Stimulated activated CD8-positive, alpha-beta memory T cell treated with anti-CD3 and anti-CD28 coated beads, Interleukin-12 subunit alpha, Interleukin-12 subunit beta, amount 100 ng/mL, for 24 hours (primary cell): ENCODE measurements around the gene CYP17A1.
"Not testable (repeated sequence)": the region's sequence is repeated elsewhere in the genome, so short reads cannot be mapped to it uniquely, and the experiment has no call there.

Experiments
- DNase-seq: peaks from one replicate; pipeline ENCODE4 v3.0.0-alpha.2; 2020; ENCODE audit errors: extremely low read depth

The CYP17A1 gene

GRCh38 chr10:102837230-102837721, at the start of gene CYP17A1:
CYP17A1 (minus strand) TSS chr10:102837413; CDS start chr10:102837361, 52 bp downstream.
- DNase-seq: no peak

- no peak for DNase-seq
These were observed 43.0 kb upstream of the CYP17A1 start for GRCh38 chr10:102880256-102880655.

GRCh38 chr10:102878629-102879028, 41.4 kb upstream of the CYP17A1 start:
- DNase-seq: no peak

GRCh38 chr10:102876747-102877153, 39.5 kb upstream of the CYP17A1 start:
- DNase-seq: no peak

GRCh38 chr10:102872163-102872562, 35.0 kb upstream of the CYP17A1 start:
- DNase-seq: no peak

DNA sequence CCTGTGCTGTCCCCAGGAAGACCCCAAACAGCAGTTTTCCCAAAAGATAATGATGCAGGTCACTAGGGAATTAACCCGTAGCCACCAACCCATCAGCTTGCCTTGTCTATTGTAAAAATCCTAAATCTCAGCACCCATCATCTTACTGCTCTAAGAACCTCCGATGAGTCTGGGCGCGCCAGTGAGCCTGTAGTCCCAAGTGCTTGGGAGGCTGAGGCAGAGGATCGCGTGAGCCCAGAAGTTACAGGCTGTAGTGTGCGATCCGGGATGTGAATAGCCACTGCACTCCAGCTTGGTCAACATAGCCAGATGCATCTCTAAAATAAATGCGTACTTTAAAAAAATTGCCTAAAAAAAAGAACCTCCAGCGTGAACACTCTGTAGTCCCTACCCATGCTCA, 33.0 kb upstream of the CYP17A1 start:
- no peak for DNase-seq

DNA sequence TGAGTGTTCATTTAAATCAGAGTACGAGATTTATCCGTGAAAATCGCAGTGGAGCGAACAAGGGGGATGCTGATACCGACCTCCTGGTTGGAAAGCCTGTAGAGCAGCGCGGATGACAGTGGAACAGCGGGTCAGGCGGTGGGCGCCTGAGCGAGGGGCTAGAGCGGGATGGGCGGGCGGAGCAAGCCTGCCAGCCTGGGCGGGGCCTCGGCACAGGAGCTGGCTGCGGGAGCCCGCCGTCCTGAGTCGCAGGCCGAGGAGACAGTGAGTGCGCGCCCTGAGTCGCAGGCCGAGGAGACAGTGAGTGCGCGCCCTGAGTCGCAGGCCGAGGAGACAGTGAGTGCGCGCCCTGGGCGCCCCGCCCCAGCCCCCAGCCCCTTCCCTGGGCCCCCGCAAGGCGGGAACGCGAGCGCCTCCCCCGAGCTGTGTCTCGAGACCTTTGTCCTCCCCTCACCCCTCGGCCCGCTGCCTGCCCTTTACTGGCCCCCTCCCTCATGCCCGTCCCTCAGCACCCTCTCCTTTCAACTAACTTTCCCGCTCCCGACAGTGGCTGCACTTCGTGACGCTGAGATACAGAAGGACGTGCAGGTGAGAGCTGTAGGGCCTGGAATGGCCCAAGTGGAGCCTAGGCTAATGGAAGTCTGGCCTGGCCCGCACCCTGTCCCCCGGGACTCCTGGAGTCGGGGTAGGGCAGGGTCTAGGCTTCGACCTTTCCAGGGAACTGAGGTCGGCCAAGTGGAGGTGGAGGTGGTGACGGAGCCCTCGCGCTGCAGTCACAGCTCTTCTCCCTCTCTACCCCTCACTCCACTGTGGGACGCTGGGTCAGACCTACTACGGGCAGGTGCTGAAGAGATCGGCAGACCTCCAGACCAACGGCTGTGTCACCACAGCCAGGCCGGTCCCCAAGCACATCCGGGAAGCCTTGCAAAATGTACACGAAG, 32.3 kb upstream of the CYP17A1 start, which contains the start of gene AS3MT:
AS3MT (plus strand) TSS at position 213 of the 941 bp plus-strand sequence; CDS start at position 336, 123 bp downstream.
- DNase-seq: no peak

GRCh38 chr10:102868911-102869257, 31.7 kb upstream of the CYP17A1 start:
- no peak for DNase-seq

GRCh38 chr10:102865620-102866019, 28.4 kb upstream of the CYP17A1 start:
- no peak for DNase-seq

DNA sequence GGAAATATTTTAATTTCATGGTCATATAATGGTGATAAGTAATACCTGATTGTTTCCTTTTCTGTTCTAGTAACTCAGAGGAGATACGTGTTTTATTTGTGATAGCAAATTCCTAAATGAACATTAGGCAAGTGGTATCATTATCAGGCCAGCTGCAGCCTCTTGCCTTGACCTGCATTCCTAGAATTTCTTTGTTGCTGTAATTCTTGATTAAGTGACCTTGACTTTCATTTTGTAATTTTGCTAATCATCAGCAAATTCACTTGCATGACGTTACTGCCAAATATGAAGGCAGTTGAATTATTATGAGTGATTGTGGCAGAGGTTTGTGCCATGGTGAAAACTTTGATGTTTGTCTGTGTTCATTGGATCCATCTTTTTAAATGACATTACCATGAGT, 26.4 kb upstream of the CYP17A1 start:
- DNase-seq: no peak

DNA sequence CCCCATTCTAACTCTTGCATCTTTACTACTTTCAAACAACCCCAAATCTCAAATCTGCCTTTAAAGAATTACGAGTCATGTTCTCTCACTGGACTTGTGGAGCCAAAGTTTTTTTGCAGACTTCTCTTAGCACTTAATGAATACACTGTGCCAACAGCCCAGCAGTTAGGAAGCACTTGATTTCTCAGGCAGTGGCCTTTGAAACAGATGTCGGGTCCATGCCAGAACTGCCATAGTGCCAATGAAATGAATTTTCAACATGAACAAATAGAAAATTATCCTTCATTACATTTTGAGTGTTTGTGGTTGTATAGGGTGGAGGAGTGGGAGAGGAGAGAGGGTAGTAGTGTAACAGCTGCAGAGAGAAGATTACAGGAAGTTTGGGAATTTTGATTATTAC, 22.7 kb upstream of the CYP17A1 start:
- DNase-seq: no peak

GRCh38 chr10:102856758-102857424, 19.7 kb upstream of the CYP17A1 start:
- no peak for DNase-seq

DNA sequence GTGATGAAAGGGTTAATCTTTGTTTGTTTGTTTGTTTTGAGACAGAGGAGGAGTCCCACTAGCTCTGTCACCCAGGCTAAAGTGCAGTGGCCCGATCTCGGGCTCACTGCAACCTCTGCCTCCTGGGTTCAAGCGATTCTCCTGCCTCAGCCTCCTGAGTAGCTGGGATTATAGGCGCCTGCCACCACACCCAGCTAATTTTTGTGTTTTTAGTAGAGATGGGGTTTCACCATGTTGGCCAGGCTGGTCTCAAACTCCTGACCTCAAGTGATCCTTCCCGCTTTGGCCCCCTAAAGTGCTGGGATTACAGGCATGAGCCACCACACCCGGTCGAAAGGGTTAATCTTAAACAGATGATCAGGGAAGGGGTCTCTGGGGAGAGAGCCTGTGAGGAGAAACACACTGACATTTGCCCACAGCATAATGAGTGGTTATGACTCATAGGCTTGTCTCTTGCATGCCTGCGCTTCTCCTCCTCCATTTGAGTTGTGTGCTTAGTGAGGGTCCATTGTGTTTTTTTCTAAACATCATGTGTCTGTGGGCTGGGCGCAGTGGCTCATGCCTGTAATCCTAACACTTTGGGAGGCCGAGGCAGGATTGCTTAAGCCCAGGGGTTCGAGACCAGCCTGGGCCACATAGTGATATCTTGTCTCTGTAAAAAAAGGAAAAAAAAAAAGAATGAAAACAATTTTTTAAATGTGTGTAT, 18.7 kb upstream of the CYP17A1 start:
- DNase-seq: not testable (repeated sequence)

- not testable (repeated sequence) for DNase-seq
These were observed 16.0 kb upstream of the CYP17A1 start for GRCh38 chr10:102853237-102853636.

- DNase-seq: no peak
These were observed 12.9 kb upstream of the CYP17A1 start for GRCh38 chr10:102850025-102850518.

GRCh38 chr10:102845352-102845902, 8.2 kb upstream of the CYP17A1 start:
- DNase-seq: no peak

- DNase-seq: not testable (repeated sequence)
These were observed 7.1 kb upstream of the CYP17A1 start for GRCh38 chr10:102844190-102844776.

DNA sequence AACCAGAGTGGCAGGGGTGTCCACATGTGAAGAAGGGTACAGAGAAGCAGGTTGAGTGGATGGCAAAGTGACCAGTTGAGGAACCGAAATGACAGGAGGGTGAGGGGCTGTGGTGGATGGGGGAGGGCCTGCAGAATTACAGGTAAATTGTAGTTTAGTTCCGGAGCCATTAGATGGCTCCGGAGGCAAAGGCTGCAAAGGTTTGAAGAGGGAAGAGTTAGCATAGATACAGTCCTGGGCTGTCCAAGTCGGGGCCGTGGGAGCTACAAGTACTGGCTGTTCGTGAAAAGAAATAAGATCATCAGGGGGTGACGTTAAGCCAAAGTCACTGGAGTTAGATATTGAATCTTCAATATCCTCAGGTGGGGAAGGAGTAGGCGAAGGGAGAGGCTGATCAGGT, 5.9 kb upstream of the CYP17A1 start:
- DNase-seq: not testable (repeated sequence)

DNA sequence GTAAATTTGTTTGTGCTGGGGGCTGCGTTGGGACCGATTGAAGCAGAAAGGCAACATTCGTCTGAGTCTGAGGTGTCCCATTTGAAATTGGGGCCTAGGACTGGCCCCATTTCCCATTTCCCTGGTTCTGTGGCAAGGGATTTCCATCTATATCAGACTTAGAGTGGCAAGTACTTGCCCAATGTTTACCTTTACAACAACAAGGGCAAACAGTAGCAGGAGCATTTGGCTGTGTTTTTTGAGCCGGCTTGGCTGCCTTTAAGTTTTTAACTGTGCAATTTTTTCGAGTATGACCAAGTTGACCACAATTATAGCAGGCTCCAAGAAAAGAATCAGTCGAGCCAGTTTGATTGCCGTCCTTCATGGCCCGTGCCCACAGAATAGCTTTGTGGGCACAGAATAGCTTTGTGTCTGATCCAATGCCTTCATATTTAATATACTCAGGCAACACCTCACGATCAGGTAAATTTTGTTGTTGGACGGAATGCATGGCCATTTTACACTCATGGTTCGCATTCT, 4.7 kb upstream of the CYP17A1 start:
- DNase-seq: no peak

DNA sequence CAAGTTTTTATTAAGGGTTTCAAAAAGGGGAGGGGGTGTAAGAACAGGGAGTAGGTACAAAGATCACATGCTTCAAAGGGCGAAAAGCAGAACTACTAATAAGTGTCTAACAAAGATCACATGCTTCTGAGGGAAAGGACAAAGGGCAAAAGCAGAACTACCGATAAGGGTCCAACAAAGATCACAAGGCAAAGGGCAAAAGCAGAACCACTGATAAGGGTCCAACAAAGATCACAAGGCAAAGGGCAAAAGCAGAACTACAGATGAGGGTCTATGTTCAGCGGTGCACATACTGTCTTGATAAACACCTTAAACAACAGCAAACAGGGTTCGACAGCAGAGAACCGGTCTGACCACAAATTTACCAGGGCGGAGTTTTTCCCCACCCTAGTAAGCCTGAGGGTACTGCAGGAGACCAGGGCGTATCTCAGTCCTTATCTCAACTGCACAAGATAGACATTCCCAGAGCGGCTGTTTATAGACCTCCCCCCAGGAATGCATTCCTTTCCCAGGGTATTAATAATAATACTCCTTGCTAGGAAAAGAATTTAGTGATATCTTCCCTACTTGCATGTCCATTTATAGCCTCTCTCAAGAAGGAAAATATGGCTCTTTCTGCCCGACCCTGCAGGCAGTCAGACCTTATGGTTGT, 1.2 kb upstream of the CYP17A1 start:
- DNase-seq: not testable (repeated sequence)
